ENCODE results near the gene CDC42SE1.

The CDC42SE1 gene

DNA sequence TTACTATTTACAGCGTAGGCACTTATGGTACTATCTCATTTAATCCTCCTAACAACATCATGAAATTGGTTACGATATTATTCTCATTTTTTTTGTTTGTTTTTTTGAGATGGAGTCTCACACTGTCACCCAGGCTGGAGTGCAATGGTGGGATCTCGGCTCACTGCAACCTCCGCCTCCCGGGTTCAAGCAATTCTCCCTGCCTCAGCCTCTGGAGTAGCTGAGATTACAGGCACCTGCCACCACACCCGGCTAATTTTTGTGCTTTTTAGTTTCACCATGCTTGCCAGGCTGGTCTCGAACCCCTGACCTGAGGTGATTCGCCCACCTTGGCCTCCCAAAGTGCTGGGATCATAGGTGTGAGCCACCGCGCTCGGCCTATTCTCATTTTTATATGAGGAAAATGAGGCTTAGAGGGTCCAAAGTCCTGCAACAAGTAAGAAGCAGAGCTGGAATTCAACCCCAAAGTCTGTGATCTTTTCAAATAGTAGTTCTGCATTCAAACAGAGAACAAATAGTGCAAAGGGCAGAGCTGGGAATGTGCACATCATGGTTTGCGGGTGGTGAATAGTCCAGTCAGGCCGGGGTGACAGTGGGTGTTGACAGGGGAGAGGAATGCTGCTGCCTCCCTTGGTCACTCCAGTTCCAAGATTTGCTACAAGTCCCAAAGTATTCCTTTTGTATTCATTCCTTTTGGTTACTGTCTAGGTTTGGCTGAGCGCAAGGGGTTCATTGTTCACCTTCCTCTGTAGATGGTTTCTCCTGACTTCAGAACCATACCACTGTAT is 46.5 kb downstream of the CDC42SE1 start:
- H3K4me3 ChIP-seq (replicated peaks; ENCODE audit: insufficient read depth, low read length) = no peak overlapping the region
- TF ChIP-seq, protein P1, sequence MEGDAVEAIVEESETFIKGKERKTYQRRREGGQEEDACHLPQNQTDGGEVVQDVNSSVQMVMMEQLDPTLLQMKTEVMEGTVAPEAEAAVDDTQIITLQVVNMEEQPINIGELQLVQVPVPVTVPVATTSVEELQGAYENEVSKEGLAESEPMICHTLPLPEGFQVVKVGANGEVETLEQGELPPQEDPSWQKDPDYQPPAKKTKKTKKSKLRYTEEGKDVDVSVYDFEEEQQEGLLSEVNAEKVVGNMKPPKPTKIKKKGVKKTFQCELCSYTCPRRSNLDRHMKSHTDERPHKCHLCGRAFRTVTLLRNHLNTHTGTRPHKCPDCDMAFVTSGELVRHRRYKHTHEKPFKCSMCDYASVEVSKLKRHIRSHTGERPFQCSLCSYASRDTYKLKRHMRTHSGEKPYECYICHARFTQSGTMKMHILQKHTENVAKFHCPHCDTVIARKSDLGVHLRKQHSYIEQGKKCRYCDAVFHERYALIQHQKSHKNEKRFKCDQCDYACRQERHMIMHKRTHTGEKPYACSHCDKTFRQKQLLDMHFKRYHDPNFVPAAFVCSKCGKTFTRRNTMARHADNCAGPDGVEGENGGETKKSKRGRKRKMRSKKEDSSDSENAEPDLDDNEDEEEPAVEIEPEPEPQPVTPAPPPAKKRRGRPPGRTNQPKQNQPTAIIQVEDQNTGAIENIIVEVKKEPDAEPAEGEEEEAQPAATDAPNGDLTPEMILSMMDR (IDR thresholded peaks at IDR 0.05; ENCODE audit: insufficient read depth, low read length) = no peak
- TF ChIP-seq, protein P2, sequence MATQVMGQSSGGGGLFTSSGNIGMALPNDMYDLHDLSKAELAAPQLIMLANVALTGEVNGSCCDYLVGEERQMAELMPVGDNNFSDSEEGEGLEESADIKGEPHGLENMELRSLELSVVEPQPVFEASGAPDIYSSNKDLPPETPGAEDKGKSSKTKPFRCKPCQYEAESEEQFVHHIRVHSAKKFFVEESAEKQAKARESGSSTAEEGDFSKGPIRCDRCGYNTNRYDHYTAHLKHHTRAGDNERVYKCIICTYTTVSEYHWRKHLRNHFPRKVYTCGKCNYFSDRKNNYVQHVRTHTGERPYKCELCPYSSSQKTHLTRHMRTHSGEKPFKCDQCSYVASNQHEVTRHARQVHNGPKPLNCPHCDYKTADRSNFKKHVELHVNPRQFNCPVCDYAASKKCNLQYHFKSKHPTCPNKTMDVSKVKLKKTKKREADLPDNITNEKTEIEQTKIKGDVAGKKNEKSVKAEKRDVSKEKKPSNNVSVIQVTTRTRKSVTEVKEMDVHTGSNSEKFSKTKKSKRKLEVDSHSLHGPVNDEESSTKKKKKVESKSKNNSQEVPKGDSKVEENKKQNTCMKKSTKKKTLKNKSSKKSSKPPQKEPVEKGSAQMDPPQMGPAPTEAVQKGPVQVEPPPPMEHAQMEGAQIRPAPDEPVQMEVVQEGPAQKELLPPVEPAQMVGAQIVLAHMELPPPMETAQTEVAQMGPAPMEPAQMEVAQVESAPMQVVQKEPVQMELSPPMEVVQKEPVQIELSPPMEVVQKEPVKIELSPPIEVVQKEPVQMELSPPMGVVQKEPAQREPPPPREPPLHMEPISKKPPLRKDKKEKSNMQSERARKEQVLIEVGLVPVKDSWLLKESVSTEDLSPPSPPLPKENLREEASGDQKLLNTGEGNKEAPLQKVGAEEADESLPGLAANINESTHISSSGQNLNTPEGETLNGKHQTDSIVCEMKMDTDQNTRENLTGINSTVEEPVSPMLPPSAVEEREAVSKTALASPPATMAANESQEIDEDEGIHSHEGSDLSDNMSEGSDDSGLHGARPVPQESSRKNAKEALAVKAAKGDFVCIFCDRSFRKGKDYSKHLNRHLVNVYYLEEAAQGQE (IDR thresholded peaks at IDR 0.05; ENCODE audit: insufficient replicate concordance, low read depth) = no peak
- no peak for TF ChIP-seq SPI1 (IDR thresholded peaks at IDR 0.05; ENCODE audit: borderline replicate concordance, low read depth)
- no peak for TF ChIP-seq POLR2AphosphoS5 (IDR thresholded peaks at IDR 0.05; ENCODE audit: low read depth)
- no peak for TF ChIP-seq GABPA (IDR thresholded peaks at IDR 0.05; ENCODE audit: low read depth)
- no peak for DNase-seq (ENCODE audit: low read depth in 1 of 2, low spot score in 1 of 2)
- H3K27me3 ChIP-seq (ENCODE audit: insufficient read depth, poor library complexity, severe bottlenecking) = no peaks in the 10 kb centered on the region
- H3K27ac ChIP-seq (replicated peaks) = no peak overlapping the region

DNA sequence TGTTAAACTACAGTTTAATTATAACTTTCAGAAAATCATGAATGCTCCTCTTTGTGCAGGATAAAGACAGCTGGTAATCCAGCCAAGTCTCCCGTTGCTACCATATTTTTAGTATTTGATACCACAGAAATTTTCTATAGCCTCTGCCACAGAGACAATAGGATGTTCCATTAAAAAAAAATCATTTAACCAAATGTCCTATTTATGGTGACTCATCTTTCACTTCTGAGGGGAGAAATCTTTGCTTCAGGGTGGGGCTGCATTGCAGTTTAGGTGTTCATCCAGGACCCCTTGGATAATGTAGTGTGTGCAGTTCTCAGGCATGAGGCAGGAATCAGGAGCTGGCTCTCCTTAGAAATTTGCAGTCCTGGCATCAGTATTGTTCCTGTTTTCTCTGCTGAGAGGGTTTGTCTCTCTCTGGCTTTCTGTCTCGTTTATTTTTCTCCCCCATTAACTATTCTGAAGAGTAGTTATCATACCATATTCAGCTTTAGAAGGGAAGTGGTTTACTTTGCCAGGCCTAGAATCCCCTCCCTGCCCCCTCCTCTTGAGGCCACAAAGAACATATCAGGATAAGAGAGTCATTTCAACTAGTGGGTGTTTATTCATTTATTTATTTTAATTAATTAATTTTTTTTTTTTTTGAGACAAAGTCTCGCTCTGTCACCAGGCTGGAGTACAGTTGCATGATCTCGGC is 48.1 kb downstream of the CDC42SE1 start:
- H3K27me3 ChIP-seq (ENCODE audit: insufficient read depth, poor library complexity, severe bottlenecking) = no peaks in the 10 kb centered on the region
- TF ChIP-seq, protein P1 (IDR thresholded peaks at IDR 0.05; ENCODE audit: insufficient read depth, low read length) = no peak
- TF ChIP-seq GABPA (IDR thresholded peaks at IDR 0.05; ENCODE audit: low read depth) (no peak), POLR2AphosphoS5 (IDR thresholded peaks at IDR 0.05; ENCODE audit: low read depth) (no peak), SPI1 (IDR thresholded peaks at IDR 0.05; ENCODE audit: borderline replicate concordance, low read depth) (peak; percentile 12; the same call in 1 of the 2 replicates)
- TF ChIP-seq, protein P2 (IDR thresholded peaks at IDR 0.05; ENCODE audit: insufficient replicate concordance, low read depth) = no peak
- H3K27ac ChIP-seq (replicated peaks) = no peak overlapping the region
- peak in 1 of 2 experiments; percentile 9 for DNase-seq (ENCODE audit: low read depth in 1 of 2, low spot score in 1 of 2)
- no peak overlapping the region for H3K4me3 ChIP-seq (replicated peaks; ENCODE audit: insufficient read depth, low read length)

DNA sequence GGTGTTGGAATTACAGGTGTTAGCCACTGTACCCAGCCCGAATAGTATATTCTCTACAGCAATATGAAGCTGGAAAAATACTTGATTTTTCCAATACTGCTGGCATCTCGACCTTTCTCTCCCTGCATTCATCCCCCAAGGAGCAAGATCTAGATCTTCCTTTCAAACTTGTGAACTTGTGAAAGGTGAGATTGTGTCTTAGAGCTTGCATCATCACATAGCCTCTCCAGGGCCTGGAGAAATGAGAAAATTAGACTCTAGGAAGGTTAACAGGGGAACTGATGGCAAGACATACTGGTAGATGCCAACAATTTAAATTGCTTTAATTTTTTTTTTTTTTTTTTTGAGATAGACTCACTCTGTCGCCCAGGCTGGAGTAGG is 49.1 kb downstream of the CDC42SE1 start:
- TF ChIP-seq POLR2AphosphoS5 (IDR thresholded peaks at IDR 0.05; ENCODE audit: low read depth) (no peak), SPI1 (IDR thresholded peaks at IDR 0.05; ENCODE audit: borderline replicate concordance, low read depth) (no peak), GABPA (IDR thresholded peaks at IDR 0.05; ENCODE audit: low read depth) (no peak)
- TF ChIP-seq, protein P2 (IDR thresholded peaks at IDR 0.05; ENCODE audit: insufficient replicate concordance, low read depth) = no peak
- TF ChIP-seq, protein P1 (IDR thresholded peaks at IDR 0.05; ENCODE audit: insufficient read depth, low read length) = no peak
- no peak for DNase-seq (ENCODE audit: low read depth in 1 of 2, low spot score in 1 of 2)

More for the DNA sequence above, 49.1 kb downstream of the CDC42SE1 start:
- no peak overlapping the region for H3K4me3 ChIP-seq (replicated peaks; ENCODE audit: insufficient read depth, low read length)
- no peaks in the 10 kb centered on the region for H3K27me3 ChIP-seq (ENCODE audit: insufficient read depth, poor library complexity, severe bottlenecking)
- H3K27ac ChIP-seq (replicated peaks) = no peak overlapping the region
